Kidney capillary endothelial cell (primary cell): Measurements from ENCODE around the gene MTMR11.

Experiments
- DNase-seq: peaks from one replicate; pipeline ENCODE4 v3.0.0-alpha.2; 2018; ENCODE audit warnings: low spot score

MTMR11 gene

DNA sequence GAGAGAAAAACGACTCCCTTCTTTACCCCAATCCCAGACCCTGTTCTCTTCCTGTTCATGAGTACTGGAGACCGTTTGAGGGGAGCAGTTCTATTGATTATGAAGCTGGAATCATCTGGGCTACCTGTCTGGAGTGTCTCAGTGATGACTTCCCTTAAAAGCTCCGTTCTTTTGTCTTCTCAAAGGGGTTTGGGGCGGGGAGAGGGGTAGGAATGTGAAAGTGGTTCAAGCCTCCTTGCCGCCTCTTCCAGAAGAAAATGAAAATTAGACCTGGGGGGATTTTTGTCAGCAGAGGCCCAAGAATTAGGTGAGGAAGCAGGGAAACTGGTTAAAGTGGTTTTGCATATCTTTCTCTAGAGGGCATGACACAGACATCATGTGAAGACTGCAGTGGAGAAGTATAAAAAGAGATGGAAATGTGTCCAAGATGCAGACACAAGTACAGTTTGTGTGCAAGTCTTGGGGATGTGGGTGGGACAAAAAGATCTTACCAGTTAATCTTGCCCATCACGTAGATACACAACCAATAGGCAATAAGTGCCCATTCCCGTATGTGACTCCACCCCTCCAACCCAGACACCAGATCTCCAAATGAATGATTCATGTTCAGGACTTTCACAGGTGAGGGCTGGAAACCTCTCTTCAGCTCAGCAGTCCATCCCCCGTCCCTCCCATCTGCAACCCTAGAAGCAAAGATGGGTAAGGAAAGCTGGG, 470 bp upstream of the MTMR11 start:
- no peak for DNase-seq

GRCh38 chr1:149934356-149934755, 2.3 kb downstream of the MTMR11 start:
- DNase-seq = no peak

- DNase-seq = no peak
These were observed 3.5 kb downstream of the MTMR11 start for GRCh38 chr1:149933208-149933607.

- DNase-seq = no peak
These were observed 4.2 kb downstream of the MTMR11 start for GRCh38 chr1:149932474-149932873.

- no peak for DNase-seq
These were observed 5.4 kb downstream of the MTMR11 start for GRCh38 chr1:149931212-149931790.

DNA sequence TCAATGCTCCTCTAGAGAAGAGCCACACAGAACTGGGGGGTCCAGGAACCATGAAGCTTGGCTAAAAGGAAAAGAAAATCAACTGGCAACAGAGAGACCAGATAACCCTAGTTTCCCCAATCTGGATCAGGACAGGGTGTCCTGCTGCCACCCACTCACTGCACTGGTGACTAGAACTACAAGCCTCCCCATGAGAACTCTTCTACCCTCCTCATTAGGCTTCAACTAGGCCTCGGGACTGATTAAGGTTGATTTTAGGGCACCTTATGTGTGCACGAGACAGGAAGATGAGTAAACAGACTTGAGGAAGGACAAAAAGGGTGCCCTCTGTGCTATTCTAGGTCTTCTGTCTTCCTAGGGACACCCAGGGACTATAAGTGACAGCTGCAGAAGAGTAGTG, 6.8 kb downstream of the MTMR11 start:
- DNase-seq = no peak

DNA sequence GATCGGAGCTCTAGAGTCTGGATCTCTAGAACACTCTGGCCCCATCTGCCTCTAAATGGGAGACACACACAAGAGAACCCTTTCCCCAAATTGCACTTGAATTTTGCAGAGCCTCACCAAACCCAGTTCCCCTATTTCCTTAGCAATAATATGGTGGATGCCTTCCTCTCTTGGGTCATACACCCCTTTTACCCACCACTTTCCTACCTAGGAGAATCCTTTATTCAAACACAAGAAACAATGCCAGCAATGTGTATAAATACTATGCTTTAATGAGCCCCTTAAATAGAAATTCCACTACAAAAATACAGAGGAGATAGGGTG, 8.3 kb downstream of the MTMR11 start:
- DNase-seq = no peak

DNA sequence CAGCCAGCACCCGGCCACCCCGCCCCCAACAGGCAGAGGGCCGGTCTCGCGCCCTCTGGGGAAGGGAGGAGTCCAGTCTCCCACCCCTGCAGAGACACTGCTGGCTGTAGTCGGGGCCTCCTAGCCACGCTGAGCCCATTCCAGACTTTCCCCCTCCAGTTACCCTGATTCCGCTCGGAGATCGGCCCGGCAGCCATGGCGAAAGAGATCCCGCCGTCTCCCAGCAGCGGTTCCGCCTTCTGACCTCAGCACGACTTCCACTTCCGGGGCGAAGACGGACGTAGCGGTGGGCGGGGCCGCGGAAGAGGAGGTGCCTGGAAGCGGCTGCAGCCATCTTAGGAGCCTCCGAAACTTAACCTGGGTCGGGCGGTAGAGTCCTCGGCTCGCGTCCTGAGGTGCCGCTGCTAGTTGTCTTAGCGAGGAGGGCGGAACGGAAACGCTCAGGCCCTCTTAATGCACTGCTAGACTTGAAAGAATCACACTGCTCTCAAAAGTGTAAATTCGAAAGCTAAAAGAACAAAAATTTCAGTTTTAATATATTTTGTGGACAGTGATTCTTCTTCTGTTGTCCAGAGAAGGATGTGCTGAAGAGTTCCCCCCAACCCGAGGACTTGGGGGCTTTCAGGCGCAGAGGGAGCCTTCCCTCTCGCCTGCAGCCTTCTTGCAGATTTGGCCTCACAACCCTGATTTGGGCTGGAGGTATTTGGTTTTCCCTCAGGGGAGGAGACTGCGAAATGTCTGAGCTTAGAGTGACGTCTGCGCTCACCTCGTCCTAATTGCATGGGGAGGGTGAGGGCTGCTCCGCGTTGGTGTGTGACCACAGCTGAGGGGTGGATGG, 8.9 kb downstream of the MTMR11 start, which contains the start of gene SF3B4:
Gene SF3B4 (minus strand): TSS at position 241 of the 838 bp plus-strand sequence. CDS start 44 bp downstream, at position 197.
- DNase-seq = peak; percentile 89

- DNase-seq = no peak
These were observed 9.6 kb downstream of the MTMR11 start for GRCh38 chr1:149927056-149927562.

- DNase-seq = no peak
These were observed 10.4 kb downstream of the MTMR11 start for GRCh38 chr1:149926296-149926695.

DNA sequence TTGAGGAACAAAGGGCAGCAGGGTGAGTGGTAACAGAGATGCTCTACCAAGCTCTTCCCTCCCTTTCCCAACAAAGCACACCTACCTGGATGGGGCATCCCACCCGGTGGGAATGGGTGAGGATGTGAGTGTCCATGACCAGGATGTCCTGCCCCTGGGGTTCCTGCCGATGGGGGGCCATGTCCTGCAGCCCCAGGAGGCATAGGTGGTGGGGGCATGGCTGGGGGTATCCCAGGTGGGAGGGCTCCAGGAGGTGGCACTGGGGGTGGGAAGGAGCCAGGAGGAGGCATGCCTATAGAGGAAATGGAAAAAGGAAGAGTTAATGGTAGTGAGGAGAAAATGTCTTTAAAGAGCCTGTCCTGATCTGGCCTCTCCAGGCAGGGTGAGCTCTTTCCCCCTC, 10.9 kb downstream of the MTMR11 start:
- DNase-seq = no peak

- DNase-seq = no peak
These were observed 11.3 kb downstream of the MTMR11 start for GRCh38 chr1:149925345-149925744.

GRCh38 chr1:149923626-149924025, 13.1 kb downstream of the MTMR11 start:
- no peak for DNase-seq

GRCh38 chr1:149917571-149918144, 19.0 kb downstream of the MTMR11 start, which contains the start of gene SV2A:
TSS of gene SV2A (minus strand) at chr1:149917844. CDS start at chr1:149913840, 4,004 bp downstream.
- no peak for DNase-seq

- no peak for DNase-seq
These were observed 19.8 kb downstream of the MTMR11 start for GRCh38 chr1:149916898-149917252.

GRCh38 chr1:149916193-149916897, 20.3 kb downstream of the MTMR11 start:
- DNase-seq = no peak

GRCh38 chr1:149915429-149916192, 21.1 kb downstream of the MTMR11 start:
- no peak for DNase-seq

DNA sequence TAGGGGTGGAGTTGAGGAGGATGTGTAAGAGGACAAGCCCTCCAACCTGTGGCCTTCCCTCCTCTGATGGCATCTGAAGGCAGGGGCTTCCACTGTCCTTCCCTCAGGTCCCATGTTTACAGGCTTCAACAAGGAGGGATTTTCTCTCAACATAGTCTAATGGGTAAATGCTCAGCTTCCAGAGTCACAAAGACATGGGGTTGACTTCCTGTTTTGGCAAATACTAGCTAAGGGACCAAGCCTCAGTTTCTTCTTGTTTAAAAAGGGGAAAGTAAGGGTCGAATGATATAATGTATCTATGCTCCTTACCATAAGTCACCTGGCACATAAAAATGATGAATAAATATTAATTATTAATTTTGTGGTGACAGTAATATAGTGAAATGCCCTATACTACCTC, 22.1 kb downstream of the MTMR11 start:
- no peak for DNase-seq

GRCh38 chr1:149906570-149907075, 30.1 kb downstream of the MTMR11 start:
- DNase-seq = no peak

GRCh38 chr1:149903836-149904491, 32.7 kb downstream of the MTMR11 start:
- DNase-seq = no peak
